Endodermal cell (in vitro differentiated cells): ENCODE measurements around the gene ANKLE2. TPM values are rescaled to one million over a fixed set of nuclear protein-coding genes. Genes with fewer than 3 reads are reported as not detected.

Experiments used
- DNase-seq: peaks from one replicate; pipeline ENCODE4 v3.0.0-alpha.2; 2017
- H3K27ac ChIP-seq: 2 replicates; pipeline ENCODE4 v1.5.1; 2013; ENCODE audit warnings: mild to moderate bottlenecking, low read depth, low read length, moderate library complexity
- H3K27me3 ChIP-seq: 2 replicates; pipeline ENCODE4 v1.6.1; 2013; ENCODE audit warnings: mild to moderate bottlenecking, low read length, moderate library complexity; ENCODE audit not compliant: insufficient read depth, control insufficient read depth, poor library complexity, severe bottlenecking
- H3K36me3 ChIP-seq: 2 replicates; pipeline ENCODE4 v1.7.0; 2013; ENCODE audit warnings: mild to moderate bottlenecking, low read length, moderate library complexity; ENCODE audit not compliant: control insufficient read depth, insufficient read depth
- H3K4me1 ChIP-seq: one replicate; pipeline ENCODE4 v1.7.0; 2013; ENCODE audit warnings: low read length; ENCODE audit not compliant: control insufficient read depth, insufficient read depth
- H3K4me3 ChIP-seq: 2 replicates; pipeline ENCODE4 v1.5.1; 2013; ENCODE audit warnings: mild to moderate bottlenecking, low read length, moderate library complexity
- H3K9ac ChIP-seq: 2 replicates; pipeline ENCODE4 v1.6.1; 2013; ENCODE audit warnings: mild to moderate bottlenecking, low read length, moderate library complexity; ENCODE audit not compliant: poor library complexity, severe bottlenecking; ENCODE audit errors: extremely low read depth
- H3K9me3 ChIP-seq: 2 replicates; pipeline ENCODE4 v1.6.1; 2013; ENCODE audit warnings: mild to moderate bottlenecking, low read length, moderate library complexity; ENCODE audit not compliant: control insufficient read depth
- H3K27ac Mint-ChIP-seq: 2 replicates; pipeline ENCODE4 v1.8.0; 2020; ENCODE audit warnings: mixed read lengths
- H3K27me3 Mint-ChIP-seq: 2 replicates; pipeline ENCODE4 v1.8.0; 2021; ENCODE audit warnings: mild to moderate bottlenecking, mixed read lengths; ENCODE audit not compliant: insufficient read depth
- H3K36me3 Mint-ChIP-seq: 2 replicates; pipeline ENCODE4 v1.8.0; 2020; ENCODE audit warnings: low read depth, mixed read lengths
- H3K4me1 Mint-ChIP-seq: 2 replicates; pipeline ENCODE4 v1.8.0; 2020; ENCODE audit warnings: mixed read lengths
- H3K4me3 Mint-ChIP-seq: 2 replicates; pipeline ENCODE4 v1.8.0; 2020; ENCODE audit warnings: mild to moderate bottlenecking, moderate library complexity, mixed read lengths
- H3K9me3 Mint-ChIP-seq: 2 replicates; pipeline ENCODE4 v1.8.0; 2020; ENCODE audit warnings: mild to moderate bottlenecking, mixed read lengths
- WGBS, 2 experiments: methylation state at CpG; one replicate each; pipeline versions ENCODE4 v1.1.5 to v1.1.7; 2013; ENCODE audit warnings: missing lambda C conversion rate in 2 of 2, mixed read lengths in 1 of 2; ENCODE audit not compliant: insufficient coverage in 1 of 2, insufficient read length in 1 of 2; 5-methylcytosine and 5-hydroxymethylcytosine counted together
- total RNA-seq, 2 donors: library from RNA; stranded (reverse); fragmentation: NEBNext Ultra II Directional in 1 of 2; extraction: Animal tissue kit (Norgen Biotek cat#: 25700) in 1 of 2; gene quantifications; 2 replicates in 1 of 2; 3 replicates in 1 of 2; pipeline ENCODE4 v1.2.1, GENCODE V29; 2021
- TF ChIP-seq, protein P1 (sequence below): fragments of 200-600 bp; sonication (generic); conservative IDR thresholded peaks from 2 replicates; pipeline ENCODE4 v1.5.0; 2021; ENCODE audit warnings: antibody characterized with exemption, mild to moderate bottlenecking

Gene ANKLE2
- total RNA-seq, 2 donors from 2014 or later = 87.8 to 88.5 TPM

GRCh38 chr12:132803125-132803524 is 41.5 kb upstream of the ANKLE2 start:
- Histone ChIP-seq H3K36me3 (peaks cover 75% of the 10 kb centered on the region), H3K4me1 (no peaks in the 10 kb centered on the region), H3K27ac (no peak overlapping the region), H3K27me3 (no peaks in the 10 kb centered on the region), H3K9ac (no peak overlapping the region), H3K4me3 (no peak overlapping the region), H3K9me3 (no peaks in the 10 kb centered on the region)
- Mint-ChIP-seq H3K27ac (no peak overlapping the region), H3K4me3 (no peak overlapping the region), H3K9me3 (no peaks in the 10 kb centered on the region), H3K36me3 (peaks cover 76% of the 10 kb centered on the region), H3K27me3 (no peaks in the 10 kb centered on the region), H3K4me1 (no peaks in the 10 kb centered on the region)
- DNase-seq = no peak
- 94 to 97% methylated on average over 13 to 14 of the region's 14 CpGs for WGBS, 2 experiments
- TF ChIP-seq, protein P1, sequence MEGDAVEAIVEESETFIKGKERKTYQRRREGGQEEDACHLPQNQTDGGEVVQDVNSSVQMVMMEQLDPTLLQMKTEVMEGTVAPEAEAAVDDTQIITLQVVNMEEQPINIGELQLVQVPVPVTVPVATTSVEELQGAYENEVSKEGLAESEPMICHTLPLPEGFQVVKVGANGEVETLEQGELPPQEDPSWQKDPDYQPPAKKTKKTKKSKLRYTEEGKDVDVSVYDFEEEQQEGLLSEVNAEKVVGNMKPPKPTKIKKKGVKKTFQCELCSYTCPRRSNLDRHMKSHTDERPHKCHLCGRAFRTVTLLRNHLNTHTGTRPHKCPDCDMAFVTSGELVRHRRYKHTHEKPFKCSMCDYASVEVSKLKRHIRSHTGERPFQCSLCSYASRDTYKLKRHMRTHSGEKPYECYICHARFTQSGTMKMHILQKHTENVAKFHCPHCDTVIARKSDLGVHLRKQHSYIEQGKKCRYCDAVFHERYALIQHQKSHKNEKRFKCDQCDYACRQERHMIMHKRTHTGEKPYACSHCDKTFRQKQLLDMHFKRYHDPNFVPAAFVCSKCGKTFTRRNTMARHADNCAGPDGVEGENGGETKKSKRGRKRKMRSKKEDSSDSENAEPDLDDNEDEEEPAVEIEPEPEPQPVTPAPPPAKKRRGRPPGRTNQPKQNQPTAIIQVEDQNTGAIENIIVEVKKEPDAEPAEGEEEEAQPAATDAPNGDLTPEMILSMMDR = no peak

DNA sequence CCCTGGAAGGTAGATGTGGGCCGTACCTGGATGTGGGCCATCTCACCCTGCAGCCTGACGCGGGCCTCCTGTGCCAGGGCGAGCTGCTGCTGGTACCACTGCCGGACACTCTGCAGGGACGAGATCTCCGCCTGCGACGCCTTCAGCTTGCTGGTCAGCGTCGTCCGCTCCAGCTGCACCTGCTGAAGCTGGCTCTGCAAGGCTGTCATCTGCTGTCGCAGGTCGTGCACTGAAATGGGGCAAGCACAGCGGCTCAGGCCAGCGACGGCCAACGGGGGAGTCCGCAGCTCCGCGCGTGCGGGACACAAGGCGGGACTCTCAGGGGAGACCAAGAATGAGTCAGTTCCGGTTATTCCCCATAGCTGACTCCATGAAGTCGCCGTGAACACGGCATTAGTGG is 40.1 kb upstream of the ANKLE2 start:
- Mint-ChIP-seq H3K27ac (no peak overlapping the region), H3K4me1 (no peaks in the 10 kb centered on the region), H3K9me3 (no peaks in the 10 kb centered on the region), H3K4me3 (no peak overlapping the region), H3K36me3 (peaks cover 75% of the 10 kb centered on the region), H3K27me3 (no peaks in the 10 kb centered on the region)
- TF ChIP-seq, protein P1 = no peak
- Histone ChIP-seq H3K9ac (no peak overlapping the region), H3K9me3 (no peaks in the 10 kb centered on the region), H3K27me3 (no peaks in the 10 kb centered on the region), H3K4me1 (no peaks in the 10 kb centered on the region), H3K27ac (no peak overlapping the region), H3K4me3 (no peak overlapping the region), H3K36me3 (peaks cover 77% of the 10 kb centered on the region)
- WGBS, 2 experiments = 93 to 96% methylated on average over 28 of the region's 28 CpGs
- DNase-seq = no peak

- H3K27ac ChIP-seq = no peak overlapping the region
- Mint-ChIP-seq H3K4me1 (no peaks in the 10 kb centered on the region), H3K27me3 (no peaks in the 10 kb centered on the region), H3K4me3 (no peak overlapping the region), H3K9me3 (no peaks in the 10 kb centered on the region), H3K36me3 (peaks cover 83% of the 10 kb centered on the region), H3K27ac (no peak overlapping the region)
- no peak overlapping the region for H3K9ac ChIP-seq
- TF ChIP-seq, protein P1 = no peak
- no peaks in the 10 kb centered on the region for H3K27me3 ChIP-seq
- WGBS, 2 experiments = 95 to 98% methylated on average over 12 to 15 of the region's 15 CpGs
- H3K9me3 ChIP-seq = no peaks in the 10 kb centered on the region
- DNase-seq = no peak
- H3K36me3 ChIP-seq = peaks cover 78% of the 10 kb centered on the region
- H3K4me3 ChIP-seq = no peak overlapping the region
- no peaks in the 10 kb centered on the region for H3K4me1 ChIP-seq
Observed at GRCh38 chr12:132798836-132799235, 37.2 kb upstream of the ANKLE2 start.
